ENCODE results near the gene CD58. TPM values are rescaled to one million over a fixed set of nuclear protein-coding genes. Genes with fewer than 3 reads are reported as not detected.

Gene CD58
- total RNA-seq, 1 experiment from 2014 or later: 8.2 TPM

DNA sequence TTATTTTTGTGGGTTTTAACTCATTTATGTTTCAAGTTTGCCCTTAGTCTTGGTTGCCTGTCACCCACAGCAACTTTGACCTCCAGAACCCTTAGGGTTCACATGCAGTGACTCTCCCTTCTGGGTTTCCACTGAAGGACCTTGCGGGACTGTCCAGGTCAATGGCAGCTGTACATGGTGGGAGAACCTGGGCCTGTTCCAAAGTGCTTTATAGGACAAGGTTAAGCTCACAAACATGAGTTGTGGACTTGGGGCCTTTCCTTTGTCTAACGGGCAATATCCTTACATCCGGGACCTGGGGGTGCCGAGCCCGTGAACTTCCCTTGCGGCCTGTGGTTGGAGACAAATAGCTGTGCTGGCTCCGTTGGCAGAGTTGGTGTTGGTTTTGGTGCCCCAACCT, 77.8 kb downstream of the CD58 start:
- TF ChIP-seq, protein P1, sequence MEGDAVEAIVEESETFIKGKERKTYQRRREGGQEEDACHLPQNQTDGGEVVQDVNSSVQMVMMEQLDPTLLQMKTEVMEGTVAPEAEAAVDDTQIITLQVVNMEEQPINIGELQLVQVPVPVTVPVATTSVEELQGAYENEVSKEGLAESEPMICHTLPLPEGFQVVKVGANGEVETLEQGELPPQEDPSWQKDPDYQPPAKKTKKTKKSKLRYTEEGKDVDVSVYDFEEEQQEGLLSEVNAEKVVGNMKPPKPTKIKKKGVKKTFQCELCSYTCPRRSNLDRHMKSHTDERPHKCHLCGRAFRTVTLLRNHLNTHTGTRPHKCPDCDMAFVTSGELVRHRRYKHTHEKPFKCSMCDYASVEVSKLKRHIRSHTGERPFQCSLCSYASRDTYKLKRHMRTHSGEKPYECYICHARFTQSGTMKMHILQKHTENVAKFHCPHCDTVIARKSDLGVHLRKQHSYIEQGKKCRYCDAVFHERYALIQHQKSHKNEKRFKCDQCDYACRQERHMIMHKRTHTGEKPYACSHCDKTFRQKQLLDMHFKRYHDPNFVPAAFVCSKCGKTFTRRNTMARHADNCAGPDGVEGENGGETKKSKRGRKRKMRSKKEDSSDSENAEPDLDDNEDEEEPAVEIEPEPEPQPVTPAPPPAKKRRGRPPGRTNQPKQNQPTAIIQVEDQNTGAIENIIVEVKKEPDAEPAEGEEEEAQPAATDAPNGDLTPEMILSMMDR (conservative IDR thresholded peaks at IDR 0.05; ENCODE audit: low read depth, low read length): no peak
- TF ChIP-seq EZH2 (IDR thresholded peaks at IDR 0.05; ENCODE audit: borderline replicate concordance, low read depth, low read length, poor library complexity, severe bottlenecking): no peak
- POLR2A ChIA-PET (ENCODE audit: low non-redundant PET): no interaction called here
- H3K36me3 ChIP-seq (ENCODE audit: insufficient read depth, low read length, poor library complexity, severe bottlenecking): no peaks in the 10 kb centered on the region
- DNase-seq (ENCODE audit: low spot score): no peak
- no TSS peak for BruUV-seq (replicated peaks)
- intact Hi-C loops (cut with micrococcal nuclease; ENCODE audit: unreplicated experiment): no loop called here
- no peaks in the 10 kb centered on the region for H3K9me3 ChIP-seq (ENCODE audit: low read depth, low read length, poor library complexity, severe bottlenecking)
- peaks cover 68% of the 10 kb centered on the region for H3K4me1 ChIP-seq (ENCODE audit: insufficient read depth, low read length, poor library complexity, severe bottlenecking)
- no peaks in the 10 kb centered on the region for H3K27me3 ChIP-seq (replicated peaks; ENCODE audit: insufficient read depth, low read depth, low read length, poor library complexity)
- no peak overlapping the region for H3K4me3 ChIP-seq (ENCODE audit: low read depth, low read length, poor library complexity, severe bottlenecking)
- H3K27ac ChIP-seq (ENCODE audit: low read depth, low read length, poor library complexity, severe bottlenecking): peak overlapping the region; percentile 7
- CTCF ChIA-PET: interaction anchor here (1.2 kb wide), 1 partner anchor 354 kb away, joined by 3 read pairs; no protein-coding TSS in a partner anchor

DNA sequence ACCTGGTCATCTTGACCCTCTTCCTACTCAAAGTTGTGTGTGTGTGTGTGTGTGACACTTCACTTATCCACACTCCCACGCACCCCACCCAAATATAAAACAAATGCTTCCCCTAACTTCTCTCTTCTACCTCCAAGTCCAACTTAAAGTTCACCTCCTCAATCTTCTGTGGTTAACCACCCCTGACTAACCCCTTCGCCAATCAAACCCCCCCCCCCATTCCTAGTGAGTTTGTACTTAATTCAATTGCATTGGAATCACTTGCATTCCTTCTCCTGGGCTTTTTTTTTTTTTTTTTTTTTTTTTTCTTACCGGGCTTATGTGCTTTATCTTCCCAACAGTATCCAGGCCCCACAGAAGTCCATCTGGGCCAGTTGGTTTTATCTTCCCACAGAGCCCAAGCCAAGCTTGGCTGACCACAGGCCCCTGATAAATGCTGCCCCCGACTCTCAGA, 78.4 kb downstream of the CD58 start:
- no peak for DNase-seq (ENCODE audit: low spot score)
- BruUV-seq (replicated peaks): no TSS peak
- Histone ChIP-seq H3K4me3 (ENCODE audit: low read depth, low read length, poor library complexity, severe bottlenecking) (no peak overlapping the region), H3K36me3 (ENCODE audit: insufficient read depth, low read length, poor library complexity, severe bottlenecking) (no peaks in the 10 kb centered on the region), H3K9me3 (ENCODE audit: low read depth, low read length, poor library complexity, severe bottlenecking) (no peaks in the 10 kb centered on the region), H3K27ac (ENCODE audit: low read depth, low read length, poor library complexity, severe bottlenecking) (peak overlapping the region; percentile 7), H3K4me1 (ENCODE audit: insufficient read depth, low read length, poor library complexity, severe bottlenecking) (peaks cover 61% of the 10 kb centered on the region), H3K27me3 (replicated peaks; ENCODE audit: insufficient read depth, low read depth, low read length, poor library complexity) (no peaks in the 10 kb centered on the region)
- TF ChIP-seq, protein P1 (conservative IDR thresholded peaks at IDR 0.05; ENCODE audit: low read depth, low read length): no peak
- TF ChIP-seq EZH2 (IDR thresholded peaks at IDR 0.05; ENCODE audit: borderline replicate concordance, low read depth, low read length, poor library complexity, severe bottlenecking): no peak
- ChIA-PET POLR2A (ENCODE audit: low non-redundant PET) (no interaction called here), CTCF (no interaction called here)
- intact Hi-C loops (cut with micrococcal nuclease; ENCODE audit: unreplicated experiment): no loop called here

DNA sequence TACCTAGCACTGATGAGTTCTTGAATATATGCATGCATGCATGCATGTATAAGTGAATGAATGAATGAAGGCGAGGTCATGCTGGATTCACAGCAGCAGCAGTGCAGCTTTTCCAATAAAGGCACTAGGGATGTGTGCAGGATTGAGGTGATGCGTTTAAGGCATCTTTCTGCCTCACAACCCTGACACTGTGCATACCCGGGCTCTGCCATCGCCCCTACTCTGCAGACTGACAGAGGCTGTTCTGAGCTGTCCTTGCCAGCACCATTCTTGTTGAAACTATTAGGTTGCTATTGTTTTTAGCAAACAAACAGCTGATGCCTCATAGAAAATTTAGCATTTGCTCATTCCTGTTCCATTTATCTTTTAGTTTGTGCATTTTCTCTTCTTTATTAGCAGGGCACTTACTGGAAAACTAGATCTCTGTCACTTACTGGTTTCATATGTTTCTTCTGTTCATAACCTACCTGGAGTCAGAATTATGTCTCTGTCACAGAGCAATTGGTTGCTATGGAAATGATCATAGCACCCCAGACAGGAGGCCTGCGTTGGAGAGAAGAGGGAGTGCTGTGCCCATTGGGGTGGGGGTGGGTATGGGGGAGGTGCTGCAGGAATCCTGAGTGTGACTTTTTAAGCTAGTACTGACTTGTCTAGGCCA, 79.0 kb downstream of the CD58 start:
- Histone ChIP-seq H3K4me1 (ENCODE audit: insufficient read depth, low read length, poor library complexity, severe bottlenecking) (peaks cover 57% of the 10 kb centered on the region), H3K4me3 (ENCODE audit: low read depth, low read length, poor library complexity, severe bottlenecking) (no peak overlapping the region), H3K36me3 (ENCODE audit: insufficient read depth, low read length, poor library complexity, severe bottlenecking) (no peaks in the 10 kb centered on the region), H3K27ac (ENCODE audit: low read depth, low read length, poor library complexity, severe bottlenecking) (peak overlapping the region; percentile 7), H3K27me3 (replicated peaks; ENCODE audit: insufficient read depth, low read depth, low read length, poor library complexity) (no peaks in the 10 kb centered on the region), H3K9me3 (ENCODE audit: low read depth, low read length, poor library complexity, severe bottlenecking) (no peaks in the 10 kb centered on the region)
- no TSS peak for BruUV-seq (replicated peaks)
- intact Hi-C loops (cut with micrococcal nuclease; ENCODE audit: unreplicated experiment): no loop called here
- CTCF ChIA-PET: no interaction called here
- no peak for TF ChIP-seq EZH2 (IDR thresholded peaks at IDR 0.05; ENCODE audit: borderline replicate concordance, low read depth, low read length, poor library complexity, severe bottlenecking)
- TF ChIP-seq, protein P1 (conservative IDR thresholded peaks at IDR 0.05; ENCODE audit: low read depth, low read length): no peak
- DNase-seq (ENCODE audit: low spot score): no peak
- POLR2A ChIA-PET (ENCODE audit: low non-redundant PET): no interaction called here

All from A673 (cell line).